HL-60 (cell line): ENCODE data around the gene ZNF280C.

Experiments
- GABPA ChIP-seq: IDR thresholded peaks from 2 replicates; pipeline ENCODE4 v1.6.1; 2012; ENCODE audit warnings: low read depth
- POLR2AphosphoS5 ChIP-seq: IDR thresholded peaks from 2 replicates; pipeline ENCODE4 v1.6.1; 2012; ENCODE audit warnings: low read depth
- REST ChIP-seq: IDR thresholded peaks from 2 replicates; pipeline ENCODE4 v1.6.1; 2012; ENCODE audit warnings: low read depth; ENCODE audit not compliant: insufficient replicate concordance
- TF ChIP-seq, protein P1 (sequence below): IDR thresholded peaks from one replicate; pipeline ENCODE4 v1.5.1; 2011; ENCODE audit warnings: low read length, control low read depth, inconsistent platforms; ENCODE audit not compliant: insufficient read depth

DNA sequence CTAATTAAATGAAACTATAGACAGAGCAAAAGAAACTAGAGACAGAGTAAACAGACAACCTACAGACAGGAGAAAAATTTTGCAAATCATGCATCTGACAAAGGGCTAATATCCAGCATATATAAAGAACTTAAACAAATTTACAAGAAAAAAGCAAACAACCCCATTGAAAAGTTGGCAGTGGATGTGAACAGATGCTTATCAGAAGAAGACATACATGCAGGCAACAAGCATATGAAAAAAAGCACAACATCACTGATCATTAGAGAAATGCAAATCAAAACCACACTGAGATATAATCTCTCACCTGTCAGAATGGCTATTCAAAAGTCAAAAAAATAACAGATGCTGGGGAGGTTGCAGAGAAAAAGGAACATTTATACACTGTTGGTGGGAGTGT lies 14.8 kb downstream of the ZNF280C start:
- TF ChIP-seq, protein P1, sequence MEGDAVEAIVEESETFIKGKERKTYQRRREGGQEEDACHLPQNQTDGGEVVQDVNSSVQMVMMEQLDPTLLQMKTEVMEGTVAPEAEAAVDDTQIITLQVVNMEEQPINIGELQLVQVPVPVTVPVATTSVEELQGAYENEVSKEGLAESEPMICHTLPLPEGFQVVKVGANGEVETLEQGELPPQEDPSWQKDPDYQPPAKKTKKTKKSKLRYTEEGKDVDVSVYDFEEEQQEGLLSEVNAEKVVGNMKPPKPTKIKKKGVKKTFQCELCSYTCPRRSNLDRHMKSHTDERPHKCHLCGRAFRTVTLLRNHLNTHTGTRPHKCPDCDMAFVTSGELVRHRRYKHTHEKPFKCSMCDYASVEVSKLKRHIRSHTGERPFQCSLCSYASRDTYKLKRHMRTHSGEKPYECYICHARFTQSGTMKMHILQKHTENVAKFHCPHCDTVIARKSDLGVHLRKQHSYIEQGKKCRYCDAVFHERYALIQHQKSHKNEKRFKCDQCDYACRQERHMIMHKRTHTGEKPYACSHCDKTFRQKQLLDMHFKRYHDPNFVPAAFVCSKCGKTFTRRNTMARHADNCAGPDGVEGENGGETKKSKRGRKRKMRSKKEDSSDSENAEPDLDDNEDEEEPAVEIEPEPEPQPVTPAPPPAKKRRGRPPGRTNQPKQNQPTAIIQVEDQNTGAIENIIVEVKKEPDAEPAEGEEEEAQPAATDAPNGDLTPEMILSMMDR, result no peak
- TF ChIP-seq POLR2AphosphoS5, result no peak
- TF ChIP-seq REST, result no peak
- no peak for TF ChIP-seq GABPA
